Activated CD8-positive, alpha-beta T cell treated with anti-CD3 and anti-CD28 coated beads for 36 hours (primary cell): ENCODE data around the gene ELMO2. TPM values are rescaled to one million over a fixed set of nuclear protein-coding genes. Genes with fewer than 3 reads are reported as not detected.

Source experiments
- ATAC-seq: fragments of 200-7000 bp; cut with Tn5 transposase; one replicate; pipeline ENCODE4 v1.10.0; 2021; ENCODE audit warnings: mild to moderate bottlenecking, moderate library complexity
- CTCF ChIA-PET: fragments of 350-600 bp; sonication (Branson Sonifier 250); formaldehyde crosslinking; loops from one replicate; lab custom pipeline; 2021; ENCODE audit warnings: antibody characterized with exemption; lab: Charles Lee
- POLR2A ChIA-PET: fragments of 350-600 bp; sonication (Branson Sonifier 250); formaldehyde crosslinking; loops from one replicate; lab custom pipeline; 2021; ENCODE audit warnings: antibody characterized with exemption; lab: Charles Lee
- DNase-seq: peaks from one replicate; pipeline ENCODE4 v3.0.0-alpha.2; 2020
- H3K27ac Mint-ChIP-seq: one replicate; pipeline ENCODE4 v1.8.0; 2021; ENCODE audit warnings: mild to moderate bottlenecking, mixed read lengths
- H3K27me3 Mint-ChIP-seq: one replicate; pipeline ENCODE4 v1.8.0; 2021; ENCODE audit warnings: mixed read lengths
- H3K36me3 Mint-ChIP-seq: one replicate; pipeline ENCODE4 v1.8.0; 2021; ENCODE audit warnings: low read depth, mixed read lengths
- H3K4me1 Mint-ChIP-seq: one replicate; pipeline ENCODE4 v1.8.0; 2021; ENCODE audit warnings: low read depth, mixed read lengths
- H3K4me3 Mint-ChIP-seq: one replicate; pipeline ENCODE4 v1.8.0; 2021; ENCODE audit warnings: mild to moderate bottlenecking, moderate library complexity, mixed read lengths
- H3K9me3 Mint-ChIP-seq: one replicate; pipeline ENCODE4 v1.8.0; 2021; ENCODE audit warnings: mixed read lengths
- intact Hi-C: fragments of 100-400 bp; cut with micrococcal nuclease; formaldehyde crosslinking; loops from one replicate; pipeline ENCODE4 v1.10.0; 2022
- total RNA-seq, 2 experiments: library from RNA; stranded (reverse); gene quantifications; one replicate each; pipeline ENCODE4 v1.2.3, GENCODE V29; 2021
- TF ChIP-seq, protein P1 (sequence below): fragments of 200-600 bp; IDR thresholded peaks from one replicate; pipeline ENCODE4 v1.8.0; 2022; ENCODE audit warnings: antibody characterized with exemption, mild to moderate bottlenecking

Gene ELMO2
- total RNA-seq, 2 experiments from 2014 or later = 36.2 to 38.1 TPM

DNA sequence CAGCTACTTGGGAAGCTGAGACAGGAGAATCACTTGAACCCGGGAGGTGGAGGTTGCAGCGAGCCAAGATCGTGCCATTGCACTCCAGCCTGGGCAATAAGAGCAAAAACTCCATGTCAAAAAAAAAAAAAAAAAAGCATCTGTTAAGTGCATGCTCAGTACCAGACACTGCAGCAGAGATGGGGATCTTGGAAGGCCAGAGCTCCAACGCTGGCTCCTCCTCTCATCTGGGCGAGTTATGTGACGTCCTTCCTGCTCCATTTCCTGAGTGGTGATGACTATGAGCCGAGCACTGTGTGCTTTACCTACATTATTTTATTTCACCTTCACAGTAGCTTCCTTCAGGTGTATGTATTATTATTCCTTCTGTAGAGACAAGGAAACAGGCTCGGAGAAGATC is 59.6 kb downstream of the ELMO2 start:
- ATAC-seq (no peak), DNase-seq (no peak)
- H3K36me3 Mint-ChIP-seq = peaks cover 14% of the 10 kb centered on the region
- intact Hi-C loops = no loop called here
- no peaks in the 10 kb centered on the region for H3K9me3 Mint-ChIP-seq
- POLR2A ChIA-PET = interaction anchor here (0.7 kb wide), 1 partner anchor 20 kb away, joined by 3 read pairs; no protein-coding TSS in a partner anchor
- H3K27me3 Mint-ChIP-seq = no peaks in the 10 kb centered on the region
- peaks cover 31% of the 10 kb centered on the region for H3K4me1 Mint-ChIP-seq
- H3K27ac Mint-ChIP-seq = no peak overlapping the region
- TF ChIP-seq, protein P1, sequence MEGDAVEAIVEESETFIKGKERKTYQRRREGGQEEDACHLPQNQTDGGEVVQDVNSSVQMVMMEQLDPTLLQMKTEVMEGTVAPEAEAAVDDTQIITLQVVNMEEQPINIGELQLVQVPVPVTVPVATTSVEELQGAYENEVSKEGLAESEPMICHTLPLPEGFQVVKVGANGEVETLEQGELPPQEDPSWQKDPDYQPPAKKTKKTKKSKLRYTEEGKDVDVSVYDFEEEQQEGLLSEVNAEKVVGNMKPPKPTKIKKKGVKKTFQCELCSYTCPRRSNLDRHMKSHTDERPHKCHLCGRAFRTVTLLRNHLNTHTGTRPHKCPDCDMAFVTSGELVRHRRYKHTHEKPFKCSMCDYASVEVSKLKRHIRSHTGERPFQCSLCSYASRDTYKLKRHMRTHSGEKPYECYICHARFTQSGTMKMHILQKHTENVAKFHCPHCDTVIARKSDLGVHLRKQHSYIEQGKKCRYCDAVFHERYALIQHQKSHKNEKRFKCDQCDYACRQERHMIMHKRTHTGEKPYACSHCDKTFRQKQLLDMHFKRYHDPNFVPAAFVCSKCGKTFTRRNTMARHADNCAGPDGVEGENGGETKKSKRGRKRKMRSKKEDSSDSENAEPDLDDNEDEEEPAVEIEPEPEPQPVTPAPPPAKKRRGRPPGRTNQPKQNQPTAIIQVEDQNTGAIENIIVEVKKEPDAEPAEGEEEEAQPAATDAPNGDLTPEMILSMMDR = no peak
- H3K4me3 Mint-ChIP-seq = no peak overlapping the region
- CTCF ChIA-PET = interaction anchor here (1.4 to 4.9 kb wide), 3 partner anchors 13 to 324 kb away, joined by 3 to 44 read pairs (median 9); no protein-coding TSS in a partner anchor

DNA sequence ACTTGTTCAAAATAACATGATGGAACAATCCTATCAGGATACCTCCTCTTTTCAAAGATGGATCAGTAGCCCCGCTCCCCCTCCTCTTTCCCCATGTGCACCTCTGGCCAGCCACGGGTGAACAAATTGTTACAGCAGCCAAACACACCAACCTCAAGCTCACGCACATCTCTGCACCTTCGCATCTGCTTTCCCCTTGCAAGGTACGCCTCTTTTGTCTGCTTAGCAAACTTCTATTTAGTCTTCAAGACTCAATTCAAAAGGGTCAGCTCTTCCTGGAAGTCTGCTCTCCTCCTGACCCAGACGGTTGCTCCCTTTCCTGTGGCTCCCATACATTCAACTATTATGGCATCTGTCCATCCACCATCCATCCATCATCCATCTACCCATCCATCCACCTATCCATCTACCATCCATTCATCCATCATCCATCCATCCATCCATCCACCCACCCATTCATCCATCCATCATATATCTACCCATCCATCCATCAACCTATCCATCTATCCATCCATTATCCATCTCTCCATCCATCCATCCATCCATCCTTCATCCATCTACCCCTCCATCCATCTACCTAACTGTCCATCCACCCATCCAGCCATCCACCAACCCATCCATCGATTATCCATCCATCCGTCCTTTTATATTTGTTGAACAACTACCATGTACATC is 61.8 kb downstream of the ELMO2 start:
- ChIA-PET POLR2A (interaction anchor here (1.0 to 1.1 kb wide), 3 partner anchors 12 to 56 kb away, joined by 3 read pairs; no protein-coding TSS in a partner anchor), CTCF (interaction anchor here (1.5 kb wide), 1 partner anchor 40 kb away, joined by 3 read pairs; no protein-coding TSS in a partner anchor)
- H3K36me3 Mint-ChIP-seq = peaks cover 6% of the 10 kb centered on the region
- H3K27me3 Mint-ChIP-seq = no peaks in the 10 kb centered on the region
- peaks cover 21% of the 10 kb centered on the region for H3K4me1 Mint-ChIP-seq
- TF ChIP-seq, protein P1 = no peak
- no peak overlapping the region for H3K27ac Mint-ChIP-seq
- H3K4me3 Mint-ChIP-seq = no peak overlapping the region
- no peaks in the 10 kb centered on the region for H3K9me3 Mint-ChIP-seq
- intact Hi-C loops = no loop called here
- DNase-seq (no peak), ATAC-seq (no peak)

DNA sequence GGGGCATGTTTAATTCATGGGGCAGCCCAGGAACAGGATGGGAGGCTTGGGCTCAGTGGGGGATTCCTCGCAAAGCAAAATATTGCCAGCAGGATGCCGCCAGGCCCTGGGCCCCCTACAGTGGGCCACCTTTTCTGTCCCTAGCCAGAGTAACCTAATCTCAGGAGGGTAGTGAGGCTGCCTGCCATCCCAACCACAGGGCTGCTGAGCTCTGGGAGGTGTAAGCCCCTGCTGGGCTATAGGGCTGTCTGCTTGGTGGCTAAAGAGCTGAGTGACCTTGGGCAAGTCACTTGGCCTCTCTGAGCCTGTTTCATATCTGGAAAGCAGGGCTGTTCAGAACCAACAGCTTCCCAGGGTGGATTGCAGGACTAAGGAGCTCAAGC is 62.4 kb downstream of the ELMO2 start:
- ChIA-PET CTCF (interaction anchor here (1.5 kb wide), 1 partner anchor 39 kb away, joined by 3 read pairs; no protein-coding TSS in a partner anchor), POLR2A (interaction anchor here (1.0 to 1.1 kb wide), 2 partner anchors 11 to 17 kb away, joined by 3 read pairs; no protein-coding TSS in a partner anchor)
- no peaks in the 10 kb centered on the region for H3K9me3 Mint-ChIP-seq
- H3K4me1 Mint-ChIP-seq = peaks cover 18% of the 10 kb centered on the region
- DNase-seq (no peak), ATAC-seq (no peak)
- intact Hi-C loops = no loop called here
- TF ChIP-seq, protein P1 = no peak
- no peak overlapping the region for H3K4me3 Mint-ChIP-seq
- peaks cover 2% of the 10 kb centered on the region for H3K27me3 Mint-ChIP-seq
- peaks cover 6% of the 10 kb centered on the region for H3K36me3 Mint-ChIP-seq
- H3K27ac Mint-ChIP-seq = no peak overlapping the region

GRCh38 chr20:46343348-46343974 is 63.0 kb downstream of the ELMO2 start:
- peaks cover 4% of the 10 kb centered on the region for H3K27me3 Mint-ChIP-seq
- DNase-seq = no peak
- TF ChIP-seq, protein P1 = no peak
- CTCF ChIA-PET = interaction anchor here (0.6 kb wide), 1 partner anchor 12 kb away, joined by 3 read pairs; no protein-coding TSS in a partner anchor
- peak overlapping the region; percentile 20 for H3K4me3 Mint-ChIP-seq
- H3K27ac Mint-ChIP-seq = no peak overlapping the region
- POLR2A ChIA-PET = interaction anchor here (1.0 to 1.1 kb wide), 2 partner anchors 11 to 17 kb away, joined by 3 read pairs; no protein-coding TSS in a partner anchor
- intact Hi-C loops = no loop called here
- no peaks in the 10 kb centered on the region for H3K9me3 Mint-ChIP-seq
- H3K36me3 Mint-ChIP-seq = peaks cover 4% of the 10 kb centered on the region
- H3K4me1 Mint-ChIP-seq = peaks cover 16% of the 10 kb centered on the region
- no peak for ATAC-seq
